Neural crest cell (in vitro differentiated cells): ENCODE data around the gene CACNA2D4. TPM values are rescaled to one million over a fixed set of nuclear protein-coding genes. Genes with fewer than 3 reads are reported as not detected.

Source experiments
- DNase-seq: peaks from one replicate; pipeline ENCODE4 v3.0.0; 2021; ENCODE audit warnings: low read depth, mixed read lengths, low spot score
- H3K27ac Mint-ChIP-seq: one replicate; pipeline ENCODE4 v1.8.0; 2021; ENCODE audit warnings: mild to moderate bottlenecking, mixed read lengths; ENCODE audit not compliant: unreplicated experiment
- H3K27me3 Mint-ChIP-seq: 2 replicates; pipeline ENCODE4 v1.8.0; 2021; ENCODE audit warnings: low read depth, mild to moderate bottlenecking, mixed read lengths
- H3K36me3 Mint-ChIP-seq: 2 replicates; pipeline ENCODE4 v1.8.0; 2021; ENCODE audit warnings: low read depth, mild to moderate bottlenecking, mixed read lengths
- H3K4me1 Mint-ChIP-seq: 2 replicates; pipeline ENCODE4 v1.8.0; 2021; ENCODE audit warnings: mixed read lengths
- H3K4me3 Mint-ChIP-seq: one replicate; pipeline ENCODE4 v1.8.0; 2021; ENCODE audit warnings: mild to moderate bottlenecking, mixed read lengths
- H3K9me3 Mint-ChIP-seq: 2 replicates; pipeline ENCODE4 v1.8.0; 2021; ENCODE audit warnings: mixed read lengths
- total RNA-seq: library from RNA; stranded (reverse); gene quantifications from 2 replicates; pipeline ENCODE4 v1.2.1, GENCODE V29; 2021
- TF ChIP-seq, protein P1 (sequence below): fragments of 200-600 bp; sonication (generic); conservative IDR thresholded peaks from 2 replicates; pipeline ENCODE4 v1.5.0; 2021; ENCODE audit warnings: antibody characterized with exemption, mild to moderate bottlenecking

The CACNA2D4 gene
- total RNA-seq, 1 donor from 2014 or later = 0.72 TPM

DNA sequence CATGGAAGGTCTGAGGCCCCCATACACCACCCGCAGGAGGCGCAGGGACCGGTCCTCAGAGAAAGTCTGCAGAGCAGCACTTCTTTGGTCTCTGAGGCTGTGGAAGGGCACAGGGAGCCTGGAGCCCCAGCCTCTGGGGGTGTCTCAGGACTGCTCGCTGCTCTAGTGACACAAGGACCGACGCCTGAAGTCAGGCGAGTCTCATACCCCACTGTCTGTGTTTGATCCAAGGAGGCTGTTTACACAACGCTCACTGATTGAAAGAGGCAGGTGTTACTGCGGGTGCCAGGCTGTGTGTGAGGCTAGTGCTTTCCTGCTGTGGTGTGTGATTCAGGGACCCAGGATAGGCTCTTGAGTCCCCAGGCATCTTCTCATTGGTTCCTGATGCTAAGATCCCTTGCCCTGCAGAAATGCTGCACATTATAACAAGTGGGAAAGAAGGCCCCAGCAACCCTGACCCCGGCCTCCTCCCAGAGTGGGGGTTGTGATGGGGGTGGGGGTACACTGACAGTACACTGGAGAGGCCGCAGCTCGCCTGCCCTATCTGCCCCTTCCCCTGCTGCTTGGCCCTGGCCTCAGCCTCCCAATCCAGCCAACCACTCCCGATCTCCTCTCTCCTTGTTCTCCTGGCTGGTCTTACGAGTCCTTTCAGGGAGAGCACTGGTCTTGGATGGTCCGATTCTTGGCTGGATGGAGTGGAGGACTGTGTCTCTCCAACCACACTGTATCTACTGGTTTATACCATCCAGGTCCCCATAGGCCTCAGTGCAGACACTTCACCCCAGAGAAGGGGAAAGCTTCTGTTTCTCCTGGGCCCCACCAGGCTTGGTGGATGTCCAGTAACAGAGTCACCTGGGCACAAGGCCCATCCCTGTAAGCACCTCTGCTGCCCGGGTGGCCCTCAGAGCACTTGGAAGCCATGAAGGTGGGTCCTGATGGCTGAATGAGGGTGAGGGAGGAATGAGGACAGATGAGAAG, 6.6 kb downstream of the CACNA2D4 start:
- Mint-ChIP-seq H3K4me3 (no peak overlapping the region), H3K36me3 (no peaks in the 10 kb centered on the region), H3K27ac (peak overlapping the region; percentile 81), H3K4me1 (peaks cover 33% of the 10 kb centered on the region), H3K9me3 (no peaks in the 10 kb centered on the region), H3K27me3 (no peaks in the 10 kb centered on the region)
- DNase-seq = no peak
- TF ChIP-seq, protein P1, sequence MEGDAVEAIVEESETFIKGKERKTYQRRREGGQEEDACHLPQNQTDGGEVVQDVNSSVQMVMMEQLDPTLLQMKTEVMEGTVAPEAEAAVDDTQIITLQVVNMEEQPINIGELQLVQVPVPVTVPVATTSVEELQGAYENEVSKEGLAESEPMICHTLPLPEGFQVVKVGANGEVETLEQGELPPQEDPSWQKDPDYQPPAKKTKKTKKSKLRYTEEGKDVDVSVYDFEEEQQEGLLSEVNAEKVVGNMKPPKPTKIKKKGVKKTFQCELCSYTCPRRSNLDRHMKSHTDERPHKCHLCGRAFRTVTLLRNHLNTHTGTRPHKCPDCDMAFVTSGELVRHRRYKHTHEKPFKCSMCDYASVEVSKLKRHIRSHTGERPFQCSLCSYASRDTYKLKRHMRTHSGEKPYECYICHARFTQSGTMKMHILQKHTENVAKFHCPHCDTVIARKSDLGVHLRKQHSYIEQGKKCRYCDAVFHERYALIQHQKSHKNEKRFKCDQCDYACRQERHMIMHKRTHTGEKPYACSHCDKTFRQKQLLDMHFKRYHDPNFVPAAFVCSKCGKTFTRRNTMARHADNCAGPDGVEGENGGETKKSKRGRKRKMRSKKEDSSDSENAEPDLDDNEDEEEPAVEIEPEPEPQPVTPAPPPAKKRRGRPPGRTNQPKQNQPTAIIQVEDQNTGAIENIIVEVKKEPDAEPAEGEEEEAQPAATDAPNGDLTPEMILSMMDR = no peak

GRCh38 chr12:1910468-1910867, 8.0 kb downstream of the CACNA2D4 start:
- Mint-ChIP-seq H3K27me3 (no peaks in the 10 kb centered on the region), H3K4me3 (no peak overlapping the region), H3K36me3 (no peaks in the 10 kb centered on the region), H3K27ac (no peak overlapping the region), H3K4me1 (peaks cover 28% of the 10 kb centered on the region), H3K9me3 (no peaks in the 10 kb centered on the region)
- TF ChIP-seq, protein P1 = no peak
- no peak for DNase-seq

- Mint-ChIP-seq H3K4me1 (peaks cover 17% of the 10 kb centered on the region), H3K27me3 (no peaks in the 10 kb centered on the region), H3K9me3 (peaks cover 3% of the 10 kb centered on the region), H3K27ac (peak overlapping the region; percentile 12), H3K4me3 (no peak overlapping the region), H3K36me3 (peaks cover 3% of the 10 kb centered on the region)
- no peak for DNase-seq
- TF ChIP-seq, protein P1 = no peak
Measured at GRCh38 chr12:1908758-1909157, 9.7 kb downstream of the CACNA2D4 start.

GRCh38 chr12:1907652-1908611, 10.5 kb downstream of the CACNA2D4 start:
- H3K9me3 Mint-ChIP-seq = peaks cover 9% of the 10 kb centered on the region
- H3K36me3 Mint-ChIP-seq = peaks cover 4% of the 10 kb centered on the region
- H3K4me3 Mint-ChIP-seq = no peak overlapping the region
- no peaks in the 10 kb centered on the region for H3K27me3 Mint-ChIP-seq
- H3K4me1 Mint-ChIP-seq = peaks cover 10% of the 10 kb centered on the region
- DNase-seq = no peak
- TF ChIP-seq, protein P1 = no peak
- no peak overlapping the region for H3K27ac Mint-ChIP-seq

GRCh38 chr12:1906579-1906978, 11.9 kb downstream of the CACNA2D4 start:
- TF ChIP-seq, protein P1 = no peak

More at GRCh38 chr12:1906579-1906978, 11.9 kb downstream of the CACNA2D4 start:
- H3K4me1 Mint-ChIP-seq = no peaks in the 10 kb centered on the region
- peaks cover 7% of the 10 kb centered on the region for H3K36me3 Mint-ChIP-seq
- H3K27me3 Mint-ChIP-seq = no peaks in the 10 kb centered on the region
- peaks cover 21% of the 10 kb centered on the region for H3K9me3 Mint-ChIP-seq
- H3K4me3 Mint-ChIP-seq = no peak overlapping the region
- DNase-seq = no peak
- H3K27ac Mint-ChIP-seq = no peak overlapping the region
